Measurements from ENCODE around the gene FOXC2.

FOXC2 gene

DNA sequence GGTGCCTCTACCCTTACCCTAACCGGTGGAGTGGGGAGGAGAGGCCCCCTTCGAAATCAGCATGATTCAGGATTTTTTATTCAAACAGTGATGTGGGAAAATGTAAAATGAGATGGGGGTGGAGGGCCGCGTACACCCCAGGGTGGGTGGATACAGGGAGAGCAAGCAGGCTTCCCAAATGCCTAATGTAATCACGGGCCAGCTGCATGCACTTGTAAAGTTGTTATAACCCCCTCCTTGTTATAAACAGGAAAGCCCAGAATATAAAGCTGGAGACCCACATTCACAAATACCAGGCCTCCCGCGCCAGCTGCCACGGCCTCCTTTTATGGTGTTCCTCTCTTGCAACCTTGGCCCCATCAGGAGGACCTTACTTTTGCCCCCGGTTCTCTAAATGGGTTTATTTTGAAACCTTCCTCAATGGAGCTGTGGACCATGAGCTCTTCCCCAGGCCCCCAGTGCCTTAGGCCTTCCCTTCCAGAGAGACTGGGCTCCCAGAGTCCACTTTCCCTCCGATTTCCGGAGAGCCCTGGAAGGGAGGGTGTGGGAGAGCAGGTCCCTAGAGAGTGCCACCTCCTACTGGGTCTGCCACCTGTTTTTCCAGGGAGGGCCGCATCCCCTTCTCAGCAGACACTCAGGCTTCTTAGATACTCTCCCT is 10.8 kb downstream of the FOXC2 start:
- no peak for TF ChIP-seq CTCF (conservative IDR thresholded peaks at IDR 0.05; ENCODE audit: low read depth, low read length)
- no peak for DNase-seq (ENCODE audit: low read depth)
- peak overlapping the region; percentile 6 for H3K4me3 ChIP-seq (ENCODE audit: low read length)

DNA sequence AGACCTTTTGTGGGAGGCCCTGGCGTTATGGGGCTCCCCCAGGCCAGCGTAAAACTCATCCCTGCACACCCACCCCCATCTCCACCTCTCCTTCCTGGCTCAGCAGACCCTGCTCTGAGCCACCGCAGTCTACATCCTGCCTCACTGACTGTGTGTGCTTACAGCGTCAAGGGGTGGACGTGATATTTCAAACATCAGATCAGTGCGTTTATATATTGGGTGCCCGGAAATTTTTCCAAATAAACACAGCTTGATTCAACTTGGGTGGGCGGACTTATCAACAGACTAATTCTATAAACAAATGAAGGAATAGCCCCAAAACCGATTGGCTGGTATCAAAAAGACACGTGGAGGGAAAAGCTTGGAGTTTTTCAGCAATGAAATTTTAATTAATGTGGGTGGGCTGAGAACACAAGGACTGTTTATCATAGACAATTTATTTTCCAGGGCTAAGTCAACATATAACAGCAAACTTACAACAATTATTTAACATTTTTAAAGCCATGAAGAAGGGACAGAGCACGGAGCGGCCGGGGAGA is 11.5 kb downstream of the FOXC2 start, which contains the start of gene FOXL1:
Gene FOXL1, plus strand, starts transcription at position 489 of the 539 bp plus-strand sequence. CDS start 175 bp downstream, outside the sequence.
- peak within 1 kb of the TSS; percentile 53 for H3K4me3 ChIP-seq (ENCODE audit: low read length)
- no peak for DNase-seq (ENCODE audit: low read depth)
- no peak for TF ChIP-seq CTCF (conservative IDR thresholded peaks at IDR 0.05; ENCODE audit: low read depth, low read length)

GRCh38 chr16:86578611-86579267 is 12.1 kb downstream of the FOXC2 start:
- DNase-seq (ENCODE audit: low read depth) = no peak
- TF ChIP-seq CTCF (conservative IDR thresholded peaks at IDR 0.05; ENCODE audit: low read depth, low read length) = no peak
- peak overlapping the region; percentile 53 for H3K4me3 ChIP-seq (ENCODE audit: low read length)

DNA sequence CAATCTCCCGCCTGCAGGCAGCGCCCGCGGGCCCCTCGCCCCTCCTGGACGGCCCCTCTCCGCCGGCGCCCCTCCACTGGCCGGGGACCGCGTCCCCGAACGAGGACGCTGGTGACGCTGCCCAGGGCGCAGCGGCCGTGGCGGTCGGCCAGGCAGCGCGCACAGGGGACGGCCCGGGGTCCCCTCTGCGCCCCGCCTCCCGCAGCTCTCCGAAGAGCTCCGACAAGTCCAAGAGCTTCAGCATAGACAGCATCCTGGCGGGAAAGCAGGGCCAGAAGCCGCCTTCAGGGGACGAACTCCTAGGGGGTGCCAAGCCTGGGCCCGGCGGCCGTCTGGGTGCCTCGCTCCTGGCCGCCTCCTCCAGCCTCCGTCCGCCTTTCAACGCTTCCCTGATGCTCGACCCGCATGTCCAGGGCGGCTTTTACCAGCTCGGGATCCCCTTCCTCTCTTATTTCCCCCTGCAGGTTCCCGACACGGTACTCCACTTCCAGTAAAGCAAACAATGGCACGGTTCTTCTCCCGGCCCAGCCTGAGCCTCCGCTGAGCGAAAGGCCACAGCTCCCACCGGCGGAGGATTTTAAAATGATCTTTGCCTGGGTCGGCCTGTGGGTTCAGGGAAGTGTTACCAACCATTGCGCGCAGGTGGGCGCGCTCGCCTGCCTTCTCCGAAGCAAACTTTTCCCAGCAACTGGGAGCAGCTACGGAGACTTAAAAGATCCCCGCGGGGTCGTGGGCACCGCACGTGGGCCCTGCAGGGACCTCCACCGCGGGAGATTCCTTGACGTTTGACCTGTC is 12.8 kb downstream of the FOXC2 start:
- no peak for DNase-seq (ENCODE audit: low read depth)
- peak overlapping the region; percentile 53 for H3K4me3 ChIP-seq (ENCODE audit: low read length)
- TF ChIP-seq CTCF (conservative IDR thresholded peaks at IDR 0.05; ENCODE audit: low read depth, low read length) = no peak

- no peak for TF ChIP-seq CTCF (conservative IDR thresholded peaks at IDR 0.05; ENCODE audit: low read depth, low read length)
- peak overlapping the region; percentile 53 for H3K4me3 ChIP-seq (ENCODE audit: low read length)
- no peak for DNase-seq (ENCODE audit: low read depth)
These were observed 13.6 kb downstream of the FOXC2 start for GRCh38 chr16:86580063-86580790.

DNA sequence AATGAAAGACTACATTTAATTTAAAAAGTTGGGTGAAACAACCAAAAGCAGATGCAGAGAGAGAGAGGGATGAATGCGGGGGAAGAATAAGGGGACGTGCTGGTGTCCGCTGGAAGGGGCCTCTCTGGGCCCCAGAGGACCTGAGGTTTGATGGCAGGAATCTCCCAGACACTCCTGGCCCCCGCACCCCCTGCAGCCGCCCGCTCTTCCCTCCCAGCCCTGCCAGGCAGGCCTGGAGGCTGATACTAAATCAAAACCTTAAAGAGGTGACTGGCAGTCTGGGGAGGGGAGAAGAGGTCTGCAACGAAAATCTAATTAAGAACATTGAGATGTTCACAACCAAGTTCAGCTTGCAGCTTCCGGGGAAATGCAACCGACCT is 14.2 kb downstream of the FOXC2 start:
- TF ChIP-seq CTCF (conservative IDR thresholded peaks at IDR 0.05; ENCODE audit: low read depth, low read length) = no peak
- H3K4me3 ChIP-seq (ENCODE audit: low read length) = peak overlapping the region; percentile 53
- DNase-seq (ENCODE audit: low read depth) = no peak
